HG03135 (cell line): ENCODE measurements around the gene VAV2.

Experiments
- ATAC-seq: cut with Tn5 transposase; IDR thresholded peaks from one replicate; pipeline ENCODE4 v1.9.1; 2021; ENCODE audit warnings: mild to moderate bottlenecking, moderate library complexity; ENCODE audit not compliant: unreplicated experiment

Gene VAV2

DNA sequence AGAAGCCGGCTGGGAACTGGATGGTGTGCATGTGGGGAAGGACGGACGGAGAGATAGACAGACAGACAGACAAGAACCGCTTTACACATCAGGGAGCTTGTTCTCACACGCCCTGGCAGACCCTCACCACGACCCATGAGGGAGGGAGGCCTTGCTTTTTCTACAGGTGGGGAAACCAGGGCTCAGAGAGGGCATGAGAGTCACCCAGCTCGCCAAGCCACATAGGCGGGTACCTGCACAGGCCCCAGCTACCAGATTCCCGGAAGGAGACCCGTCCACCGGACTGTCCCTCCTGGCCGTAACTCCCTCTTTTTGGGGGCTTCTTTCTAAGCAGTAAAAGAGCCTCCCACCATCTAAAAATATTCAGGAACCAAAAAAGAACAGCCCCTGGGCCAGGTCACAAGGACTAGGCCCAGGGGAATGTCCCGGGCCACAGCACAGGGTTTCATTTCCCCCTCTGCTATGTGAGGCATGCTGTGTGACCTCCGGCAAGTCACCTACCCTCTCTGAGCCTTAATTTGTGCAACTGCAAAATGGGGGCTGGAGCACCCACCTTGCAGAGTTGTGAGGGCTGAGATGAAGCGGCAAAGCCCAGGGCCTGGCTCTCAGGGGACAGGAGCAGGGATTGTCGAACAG lies 169.6 kb downstream of the VAV2 start:
- no peak for ATAC-seq

DNA sequence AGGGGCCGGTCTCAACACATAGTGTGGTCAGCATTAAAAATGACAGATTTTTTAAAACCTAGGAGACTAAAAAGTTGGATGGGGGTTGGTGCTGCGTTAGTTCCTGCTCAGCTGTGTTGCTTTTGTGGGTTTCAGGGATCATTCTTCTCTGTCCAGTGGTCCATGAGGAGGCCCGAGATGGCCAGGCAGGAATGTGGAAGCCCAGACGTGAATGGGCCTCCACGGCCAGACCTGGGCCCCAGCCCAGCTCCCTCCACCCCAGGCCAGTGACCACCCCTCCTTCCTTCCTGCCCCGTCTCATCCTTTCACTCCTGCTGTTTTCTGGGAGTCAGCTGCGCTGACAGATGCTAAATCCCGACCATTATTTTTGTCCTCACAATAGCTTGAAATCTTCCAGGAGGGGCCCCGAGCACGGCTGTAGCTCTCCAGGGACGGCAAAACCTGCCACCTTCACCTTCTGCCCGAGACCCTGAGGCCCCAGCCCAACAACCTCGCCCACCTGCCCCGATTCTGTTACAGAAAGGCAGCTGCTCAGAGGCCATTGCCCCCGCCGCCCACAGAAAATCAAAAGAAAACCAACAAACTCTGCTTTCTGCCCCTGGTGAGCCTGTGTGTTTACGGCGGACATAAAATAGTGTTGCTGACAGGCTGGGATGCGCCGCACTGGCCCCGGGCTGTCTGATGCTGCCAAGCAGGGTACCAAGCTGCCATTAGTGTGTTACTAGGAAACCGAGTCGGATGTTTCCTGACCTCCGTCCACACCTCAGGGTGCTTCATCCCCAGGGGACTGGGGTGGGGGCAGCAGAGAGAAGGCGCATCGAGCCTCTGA lies 170.3 kb downstream of the VAV2 start:
- ATAC-seq = no peak

DNA sequence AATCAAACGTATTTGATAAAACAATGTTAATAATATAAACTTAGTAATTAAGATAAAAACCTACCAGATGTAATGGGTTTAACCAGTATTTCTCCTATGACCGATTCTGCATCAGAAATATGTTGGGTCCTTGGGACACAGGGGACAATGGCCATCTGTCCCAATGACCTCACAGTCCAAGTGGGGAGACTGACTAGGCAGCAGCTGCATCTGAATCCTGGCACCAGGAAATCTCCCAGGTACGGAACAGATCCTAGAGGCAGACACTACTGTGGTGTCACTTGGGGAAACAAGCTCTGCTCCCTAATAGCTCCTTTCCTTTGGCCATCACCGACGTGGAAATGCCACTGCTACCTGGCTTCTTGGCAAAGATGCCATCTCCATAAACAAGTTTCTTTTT lies 172.2 kb downstream of the VAV2 start:
- ATAC-seq = no peak

DNA sequence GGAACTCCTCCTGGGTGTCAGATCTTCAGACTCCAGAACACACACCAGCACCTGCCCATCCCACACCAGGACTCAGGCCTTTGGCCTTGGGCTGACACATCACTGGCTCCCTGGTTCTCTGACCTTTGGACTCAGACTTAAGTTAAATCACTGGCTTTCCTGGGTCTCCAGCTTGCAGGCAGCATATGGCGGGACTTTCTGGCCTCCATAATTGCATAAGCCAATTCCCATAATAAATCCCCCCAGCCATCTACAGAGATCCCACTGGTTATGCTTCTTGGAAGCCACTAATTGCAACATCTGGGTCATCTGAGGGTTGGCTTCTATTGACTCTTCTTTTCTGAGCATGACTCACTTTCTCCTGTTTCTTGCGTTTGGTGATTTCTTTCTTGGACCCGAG lies 173.7 kb downstream of the VAV2 start:
- ATAC-seq = no peak

DNA sequence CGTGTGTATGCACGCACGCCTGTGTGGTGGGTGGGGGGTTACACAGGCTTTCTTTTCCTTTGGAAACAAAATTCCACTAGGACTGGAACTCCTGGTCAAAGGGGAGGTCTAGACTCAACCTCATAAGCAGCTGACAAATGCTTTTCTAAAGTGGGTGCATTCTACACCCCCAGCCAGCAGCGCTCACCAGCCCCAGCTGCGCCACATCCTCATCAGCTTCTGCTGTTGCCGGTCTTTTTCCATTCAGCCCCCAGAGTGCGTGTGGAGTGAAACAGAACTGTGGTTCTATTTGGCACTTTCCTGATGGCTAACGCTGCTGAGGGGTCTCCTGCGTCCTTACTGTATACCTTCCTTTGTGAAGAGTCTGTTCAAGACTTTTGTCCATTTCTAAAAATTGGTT lies 176.3 kb downstream of the VAV2 start:
- no peak for ATAC-seq

DNA sequence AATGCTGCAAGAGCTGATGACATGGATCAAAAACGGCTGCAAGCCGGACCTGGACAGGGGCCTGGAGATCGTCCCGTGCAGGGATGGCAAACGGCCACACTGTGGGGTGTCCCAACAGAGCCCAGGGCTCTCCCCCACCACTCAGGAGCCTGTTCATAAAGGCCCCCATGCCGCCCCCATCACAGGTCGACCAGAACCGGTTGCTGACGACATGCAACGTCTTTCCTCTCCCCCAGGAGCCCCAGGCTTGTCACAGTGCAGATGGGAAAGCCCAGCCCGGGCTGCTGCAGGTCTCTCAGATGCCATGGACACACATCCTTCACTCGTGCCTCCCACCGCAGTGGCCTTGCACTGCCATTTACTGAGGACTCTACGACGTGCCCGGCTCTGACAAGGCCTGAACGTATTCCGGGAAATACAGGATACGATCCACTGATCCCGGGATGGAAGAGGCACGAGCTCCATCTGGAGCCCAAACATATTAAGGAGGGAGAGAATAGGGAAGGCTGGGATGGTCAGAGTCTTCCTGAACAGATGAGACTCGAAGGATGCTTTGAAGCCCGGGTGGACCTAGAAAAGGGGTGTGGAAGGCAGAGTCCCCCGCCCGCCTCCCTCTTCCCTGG lies 177.4 kb downstream of the VAV2 start:
- no peak for ATAC-seq

DNA sequence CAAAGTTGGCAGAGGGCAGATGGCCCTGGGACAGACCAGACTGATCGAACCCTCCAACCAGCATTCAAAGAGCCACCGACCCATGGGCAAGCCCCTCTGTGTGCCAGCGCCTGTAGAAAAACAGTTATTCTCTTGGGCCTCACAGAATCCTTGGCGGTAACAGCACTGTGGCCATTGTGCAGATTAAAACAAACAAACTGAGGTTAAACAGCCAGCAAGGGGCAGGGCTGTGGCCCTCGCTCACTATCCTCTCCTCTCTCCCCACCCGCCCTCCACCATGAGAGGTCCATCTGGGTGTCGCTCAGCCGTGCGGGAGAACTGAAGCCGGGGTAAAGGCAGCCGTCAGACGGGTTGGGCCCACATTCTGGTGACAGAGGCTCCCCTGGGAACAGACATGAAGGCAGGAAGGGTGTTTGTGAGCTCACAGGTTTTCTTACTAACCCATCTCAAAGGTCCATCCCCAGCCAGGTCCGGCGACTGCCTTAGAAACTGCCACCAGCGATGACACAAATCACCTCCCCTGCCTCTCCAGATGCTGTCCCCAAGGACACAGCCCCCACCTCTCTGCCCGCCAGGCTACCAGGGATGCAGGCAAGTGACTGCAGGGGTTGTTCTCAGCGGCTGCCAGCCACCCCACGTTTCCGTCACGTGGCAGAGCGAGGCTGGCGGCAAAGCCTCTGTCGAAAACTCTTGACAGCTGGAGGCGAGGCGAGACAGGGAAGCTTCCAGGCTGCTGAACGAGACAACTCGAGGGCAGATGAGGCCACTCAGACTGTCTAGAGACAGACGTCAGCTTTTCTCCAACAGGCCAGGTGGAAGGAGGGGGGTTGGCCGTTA lies 178.2 kb downstream of the VAV2 start:
- no peak for ATAC-seq

DNA sequence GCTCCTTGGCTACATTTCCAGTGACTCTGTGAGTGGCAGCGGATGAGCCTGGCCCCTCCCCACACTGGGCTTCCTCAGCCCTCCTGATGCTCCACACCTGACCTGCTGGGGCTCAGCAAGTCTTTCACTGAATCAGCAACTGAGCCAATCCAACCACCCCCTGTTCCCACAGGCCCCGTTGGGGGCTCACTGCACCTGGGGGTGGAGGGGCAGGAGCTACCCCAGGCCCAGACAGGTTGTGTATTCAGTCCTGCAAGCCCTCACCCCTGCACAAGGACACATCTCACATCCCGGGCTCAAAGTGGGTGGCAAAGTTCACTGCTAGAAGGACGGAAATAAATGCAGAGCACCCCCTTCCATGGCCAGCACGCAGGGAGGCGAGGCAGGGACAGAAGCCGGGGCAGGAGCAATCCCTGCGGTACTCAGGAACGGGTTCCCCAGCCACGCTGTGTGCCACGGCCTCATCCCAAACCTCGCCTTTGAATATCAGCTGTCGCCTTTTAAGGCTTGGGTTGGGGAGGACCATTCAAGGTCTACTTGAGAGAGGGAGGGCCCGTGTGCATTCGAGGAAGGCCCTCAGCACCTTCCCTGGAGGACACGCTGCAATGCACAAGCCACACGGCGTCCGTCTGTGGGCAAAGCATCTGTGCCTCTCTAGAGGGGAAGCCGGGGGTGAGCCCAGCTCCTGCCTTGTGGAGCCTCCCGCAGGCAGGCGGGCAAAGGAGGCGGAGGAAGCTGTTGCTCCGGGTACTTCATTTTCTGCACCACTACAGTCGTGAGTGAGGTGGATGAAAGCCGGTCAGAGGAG lies 179.0 kb downstream of the VAV2 start:
- ATAC-seq = no peak

DNA sequence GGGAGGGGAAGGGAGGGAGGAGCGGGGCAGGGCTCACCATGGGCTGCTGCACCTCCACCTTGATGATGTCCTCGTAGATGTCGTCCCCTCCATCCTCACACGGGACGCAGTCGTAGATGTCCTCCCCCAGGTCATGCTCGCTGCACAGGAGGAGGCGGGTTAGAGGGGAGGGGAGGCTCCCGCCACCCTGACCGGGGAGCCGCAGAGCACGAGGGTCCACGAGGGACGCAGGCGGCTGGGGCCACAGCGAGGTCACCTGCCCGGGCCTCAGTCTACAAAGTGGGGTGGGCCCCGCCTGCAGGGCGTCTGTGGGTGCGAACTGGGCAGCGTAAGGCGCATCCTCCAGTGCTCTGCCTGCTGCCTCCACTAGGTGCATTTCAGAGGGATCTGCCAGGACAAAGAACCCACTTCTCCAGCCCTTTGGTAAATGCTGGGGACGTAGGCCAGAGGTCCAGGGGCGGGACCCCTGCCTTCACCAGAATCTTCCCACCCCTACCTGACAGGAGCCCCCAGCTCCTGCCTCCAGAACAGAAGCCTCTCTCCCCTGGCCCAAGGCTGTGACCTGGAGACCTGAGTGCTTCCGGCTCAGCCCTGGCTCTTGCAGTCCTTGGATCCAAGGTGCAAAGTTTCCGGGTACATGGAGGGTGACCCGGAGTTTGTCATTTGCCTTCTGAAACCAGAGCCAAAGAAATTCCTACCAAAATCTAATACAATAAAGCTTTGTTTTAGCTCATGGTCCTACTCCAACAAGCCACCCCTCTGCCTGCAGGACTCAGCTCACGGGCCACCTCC lies 179.9 kb downstream of the VAV2 start:
- ATAC-seq = no peak

DNA sequence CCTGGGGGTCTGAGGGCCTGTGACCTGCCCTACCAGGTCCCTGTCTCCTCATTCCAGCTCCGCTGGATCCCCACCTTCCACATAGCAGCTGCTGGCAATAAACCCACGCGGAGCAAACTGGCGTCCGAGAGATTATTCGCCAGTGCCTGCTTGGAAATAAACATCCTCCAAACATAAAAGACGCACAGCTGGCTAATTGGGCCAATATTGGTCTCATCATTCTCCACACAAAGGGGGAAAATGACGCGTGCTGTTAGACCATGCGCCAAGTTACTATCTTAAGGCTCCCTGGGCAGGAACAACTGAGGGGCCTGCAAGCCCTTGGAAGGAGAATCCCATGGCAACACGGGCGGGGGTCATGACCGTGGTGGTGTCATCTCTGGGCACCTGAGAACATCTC lies 180.7 kb downstream of the VAV2 start:
- ATAC-seq = no peak

DNA sequence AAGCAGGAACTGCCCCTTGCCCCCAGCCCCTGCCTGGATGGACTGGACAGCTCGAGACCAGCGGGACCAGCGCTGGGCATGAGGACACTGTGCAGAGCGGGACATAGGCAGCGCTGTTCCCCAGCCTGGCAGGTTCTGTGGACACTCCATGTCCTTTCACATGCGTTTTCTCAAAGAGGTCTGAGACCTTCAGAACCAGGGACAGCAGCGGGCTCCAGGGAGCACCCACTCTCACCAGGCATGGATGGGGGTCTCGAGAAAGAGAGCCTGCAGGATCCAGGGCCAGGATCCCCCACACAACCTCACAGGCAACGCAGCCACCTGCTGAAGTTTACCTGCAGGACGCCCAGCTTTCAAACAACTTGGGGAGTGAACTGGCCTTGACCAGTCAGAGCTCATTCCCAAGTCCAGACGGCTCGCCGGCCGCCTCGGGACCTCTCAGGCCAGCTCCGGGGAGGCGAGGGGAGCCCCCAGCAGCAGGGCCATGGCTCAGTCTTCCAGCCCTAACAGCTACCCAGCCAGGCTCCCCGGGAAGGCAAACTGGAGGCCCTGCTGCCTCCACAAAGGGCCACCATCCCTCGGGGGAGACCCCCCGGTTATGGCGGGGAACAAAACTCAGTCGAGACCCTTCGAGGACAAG lies 181.4 kb downstream of the VAV2 start:
- ATAC-seq = no peak

DNA sequence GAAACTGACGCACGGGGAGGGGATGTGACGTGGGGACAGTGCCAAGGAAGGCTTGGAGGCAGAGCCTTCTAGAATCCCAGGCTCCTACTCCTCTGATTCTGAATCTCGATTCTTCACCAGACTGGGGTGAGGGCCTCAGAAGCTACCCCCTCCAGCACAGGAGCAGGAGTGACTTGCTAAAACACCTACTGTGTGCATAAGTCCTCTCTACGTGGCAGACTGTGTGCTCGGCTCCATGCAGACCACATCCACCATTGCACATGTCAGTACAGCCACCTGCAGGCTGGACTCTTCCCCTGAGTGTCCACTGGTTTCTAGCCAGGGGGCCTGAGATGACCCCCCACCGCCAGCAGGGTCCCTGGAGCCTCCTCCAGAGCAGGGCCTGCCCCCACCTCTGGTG lies 182.8 kb downstream of the VAV2 start:
- no peak for ATAC-seq

DNA sequence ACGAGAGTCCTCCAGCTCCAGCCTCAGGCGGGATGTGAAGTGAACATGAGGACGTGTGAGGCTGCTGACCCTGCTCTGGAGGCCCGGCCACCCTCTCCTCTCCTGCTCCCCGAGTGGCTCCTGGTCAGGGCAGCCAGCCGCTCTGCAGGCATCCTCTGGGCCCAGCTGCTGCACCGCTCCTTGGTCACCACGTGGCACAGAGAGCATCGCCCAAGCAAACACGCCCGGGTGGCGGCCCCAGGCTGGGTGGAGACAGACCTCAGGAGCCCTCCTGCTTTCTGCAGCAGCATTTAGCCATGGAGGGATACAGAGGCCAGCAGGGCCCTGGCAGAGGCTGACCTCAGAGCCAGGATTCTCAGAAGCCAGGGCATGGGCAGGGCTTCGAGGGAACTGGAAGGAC lies 184.3 kb downstream of the VAV2 start:
- ATAC-seq = no peak

DNA sequence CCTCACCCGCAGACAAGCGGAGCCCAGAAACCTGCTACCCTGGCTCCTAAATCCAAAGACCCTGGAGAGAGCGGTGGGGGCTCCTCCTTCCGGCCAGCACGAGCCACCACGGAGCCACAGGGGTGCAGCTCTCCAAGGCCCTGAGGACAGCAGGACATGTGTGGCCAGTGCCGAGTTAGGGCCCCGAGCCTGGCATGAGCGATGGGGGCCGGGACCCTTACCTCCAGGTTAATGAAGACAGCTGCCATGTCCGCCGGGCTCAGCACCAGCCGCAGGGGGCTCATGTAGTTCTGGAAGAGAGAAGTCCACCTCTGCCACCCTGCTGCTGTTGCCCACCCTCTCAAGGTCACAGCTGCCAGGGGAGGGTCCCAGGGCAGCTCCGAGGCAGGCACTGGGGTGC lies 185.1 kb downstream of the VAV2 start:
- ATAC-seq = no peak

DNA sequence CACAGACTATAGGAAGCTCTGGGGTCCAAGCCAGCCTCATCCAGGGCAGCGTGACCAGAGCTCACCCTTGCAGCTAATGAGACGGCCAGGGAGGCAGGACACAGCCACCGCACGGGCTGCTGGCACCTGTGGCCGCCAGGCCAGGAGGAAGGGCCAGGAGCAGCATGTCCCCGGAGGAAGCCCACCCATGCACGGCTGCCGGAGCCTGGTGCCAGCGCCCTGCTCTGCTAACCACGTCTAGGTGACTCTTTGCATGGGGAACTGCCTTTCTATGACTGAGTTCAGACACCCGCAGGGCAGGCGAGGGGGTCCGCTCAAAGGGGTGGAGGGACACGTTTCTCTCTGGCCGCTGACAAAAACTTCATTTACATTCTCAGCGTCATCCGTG lies 185.5 kb downstream of the VAV2 start:
- ATAC-seq = no peak

DNA sequence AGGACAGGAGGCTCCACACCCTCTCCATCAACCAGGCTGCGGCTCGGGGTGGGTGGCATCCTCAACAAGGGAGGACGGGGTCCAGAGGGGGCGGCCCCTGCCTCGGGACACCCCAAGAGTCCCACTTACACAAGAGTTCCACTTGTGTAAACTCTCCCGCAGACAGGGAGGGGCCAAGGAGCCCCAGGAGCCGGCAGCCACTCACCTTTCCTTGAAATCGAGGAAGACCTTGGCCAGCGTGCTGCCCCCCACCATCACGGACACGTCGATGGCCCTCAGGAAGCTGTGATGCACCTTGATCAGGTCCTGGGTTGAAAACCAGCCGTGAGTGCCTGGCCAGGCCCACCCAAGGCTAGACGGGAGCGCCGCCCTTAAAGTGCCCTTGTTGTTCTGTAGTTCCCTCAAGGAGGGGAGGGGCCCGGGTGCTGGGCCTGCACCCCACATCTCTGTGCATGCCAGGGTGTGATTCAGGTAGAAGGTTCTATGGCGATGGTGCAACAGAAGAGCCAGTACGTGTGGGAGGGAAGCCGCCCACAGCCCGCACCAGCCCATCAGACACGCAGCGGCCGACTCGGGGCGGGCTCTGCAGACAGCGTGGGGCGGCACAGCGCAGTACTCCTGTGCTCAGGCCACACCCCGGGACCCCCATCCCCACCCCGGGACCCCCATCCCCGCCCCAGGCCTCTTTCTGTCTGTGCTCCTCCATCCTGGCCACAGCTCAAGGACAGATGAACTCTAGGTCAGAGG lies 186.1 kb downstream of the VAV2 start:
- no peak for ATAC-seq

DNA sequence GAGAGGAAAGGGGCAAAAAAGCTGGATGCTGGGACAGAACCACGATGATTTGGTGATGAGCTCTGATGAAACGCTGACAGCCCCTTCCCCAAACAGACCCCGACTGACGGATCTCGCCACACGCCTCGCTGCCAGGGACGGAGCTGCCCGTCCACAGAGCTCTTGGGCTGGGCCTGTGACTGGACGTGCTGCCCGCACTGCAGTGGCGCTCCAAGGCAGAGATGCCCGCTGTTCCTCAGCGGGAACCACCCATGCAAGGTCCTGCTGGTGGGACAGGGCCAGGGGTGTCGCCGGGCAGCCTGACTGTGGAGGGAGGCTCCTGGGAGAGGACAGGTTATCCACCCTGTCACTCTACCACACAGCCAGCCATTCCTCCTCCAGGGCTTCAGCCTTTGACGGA lies 187.9 kb downstream of the VAV2 start:
- ATAC-seq = no peak

DNA sequence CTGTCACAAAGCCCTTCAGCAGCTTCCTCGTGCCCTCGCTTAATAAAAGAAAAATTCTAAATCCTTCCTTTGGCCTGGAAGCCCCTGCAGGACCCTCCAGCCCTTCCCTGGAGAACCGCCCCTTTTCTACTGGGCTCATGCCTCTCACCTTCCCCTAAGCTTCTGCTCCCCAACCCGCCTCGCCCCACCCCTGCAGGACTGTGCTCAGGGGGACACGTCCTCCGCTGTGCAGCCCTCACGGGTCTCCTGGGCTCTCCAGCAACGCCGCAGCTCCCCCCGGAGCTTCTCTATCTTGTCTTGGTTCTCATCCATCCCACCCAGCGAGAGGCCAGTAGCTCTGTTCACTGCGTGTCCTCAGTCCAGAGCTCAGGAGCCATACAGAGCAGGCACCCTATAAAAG lies 188.4 kb downstream of the VAV2 start:
- ATAC-seq = no peak
